ENCODE measurements around the gene ARID4A. TPM values are rescaled to one million over a fixed set of nuclear protein-coding genes. Genes with fewer than 3 reads are reported as not detected.
"Not testable (repeated sequence)": the region's sequence is repeated elsewhere in the genome, so short reads cannot be mapped to it uniquely, and the experiment has no call there.

ARID4A gene
- total RNA-seq, 5 donors from 2014 or later (not counting 1 experiment from before 2014, with no cell fraction given) = 51.2 to 70.1 (median 57.6) TPM

DNA sequence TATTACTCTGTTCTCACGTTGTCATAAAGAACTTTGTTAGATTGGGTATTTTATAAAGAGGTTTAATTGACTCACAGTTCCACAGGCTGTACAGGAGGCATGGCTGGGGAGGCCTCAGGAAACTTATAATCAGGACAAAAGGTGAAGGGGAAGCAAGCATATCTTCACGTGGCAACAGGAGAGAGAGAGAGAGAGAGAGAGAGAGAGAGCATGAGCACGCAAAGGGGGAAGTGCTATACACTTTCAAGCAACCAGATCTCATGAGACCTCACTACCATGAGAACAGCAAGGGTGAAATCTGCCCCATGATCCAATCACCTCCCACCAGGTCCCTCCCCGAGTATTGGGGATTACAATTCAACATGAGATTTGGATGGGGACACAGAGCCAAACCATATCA, 41.3 kb downstream of the ARID4A start:
- ATAC-seq (replicated peaks in 1 of 4) = not testable (repeated sequence)

DNA sequence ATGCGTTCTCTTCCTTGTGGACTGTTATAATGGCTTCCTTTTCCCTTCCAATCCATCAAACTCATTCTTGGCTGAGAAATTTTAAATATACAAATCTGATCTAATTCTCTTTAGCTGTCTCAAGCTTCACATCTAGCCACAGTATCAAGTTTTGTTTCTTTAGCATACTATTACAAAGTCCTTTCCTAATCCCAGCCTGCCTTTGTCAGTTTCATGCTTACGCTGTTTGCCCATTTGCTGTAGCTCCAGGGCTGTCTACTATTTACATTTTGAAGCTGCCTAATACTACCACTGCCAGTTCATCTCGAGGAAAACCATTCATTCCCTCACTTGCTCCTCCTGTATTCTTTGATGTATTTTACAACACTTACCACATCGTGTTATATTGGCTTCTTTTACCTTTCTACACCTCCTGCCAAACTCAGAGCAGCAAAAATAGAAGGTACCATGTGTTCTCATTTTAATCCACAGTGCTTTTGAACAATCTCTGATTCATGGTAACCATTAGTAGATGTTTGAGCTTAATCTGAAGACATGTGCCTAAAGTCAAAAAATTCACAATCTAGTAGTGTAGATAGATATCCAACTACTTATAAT, 42.9 kb downstream of the ARID4A start:
- no peak overlapping the region for H3K27ac ChIP-seq (ENCODE audit: low read length)
- no peaks in the 10 kb centered on the region for H3K27me3 Mint-ChIP-seq
- no peaks in the 10 kb centered on the region for H3K9me3 ChIP-seq
- 100% methylated on average over 2 of the region's 4 CpGs for WGBS (ENCODE audit: insufficient coverage)
- peaks cover 38% of the 10 kb centered on the region for H3K36me3 Mint-ChIP-seq
- H3K4me1 ChIP-seq (ENCODE audit: control insufficient read depth in 1 of 2, extremely low read depth in 1 of 2, insufficient read depth in 2 of 2, low read length in 2 of 2) = no peaks in the 10 kb centered on the region
- H3K27me3 ChIP-seq (replicated peaks in 1 of 2; ENCODE audit: control insufficient read depth in 2 of 2, extremely low read depth in 1 of 2, insufficient read depth in 2 of 2, low read length in 1 of 2) = no peaks in the 10 kb centered on the region
- H3K27ac Mint-ChIP-seq = no peak overlapping the region
- DNase-seq (no peak), ATAC-seq (replicated peaks in 1 of 4) (no peak)
- H3K9me3 Mint-ChIP-seq = no peaks in the 10 kb centered on the region
- ChIA-PET CTCF (interaction anchor here in 1 of 2 donors (0.6 kb wide), 2 partner anchors 48 to 87 kb away, joined by 3 to 4 read pairs; no protein-coding TSS in a partner anchor), POLR2A (interaction anchor here in 1 of 2 donors (0.6 kb wide), 1 partner anchor 55 kb away, joined by 3 read pairs; no protein-coding TSS in a partner anchor)
- peaks cover 0 to 48% of the 10 kb centered on the region in 2 donors for H3K36me3 ChIP-seq (ENCODE audit: control insufficient read depth in 2 of 2, extremely low read depth in 1 of 2, insufficient read depth in 1 of 2, low read length in 1 of 2)
- H3K4me3 ChIP-seq (ENCODE audit: control insufficient read depth in 1 of 2, extremely low read depth in 1 of 2, low read length in 1 of 2) = no peak overlapping the region
- H3K4me3 Mint-ChIP-seq = no peak overlapping the region
- H3K4me1 Mint-ChIP-seq = peaks cover 8 to 10% (median 10%) of the 10 kb centered on the region in 3 donors

More for the DNA sequence above, 41.3 kb downstream of the ARID4A start:
- H3K4me1 ChIP-seq (ENCODE audit: control insufficient read depth in 1 of 2, extremely low read depth in 1 of 2, insufficient read depth in 2 of 2, low read length in 2 of 2); H3K27me3 ChIP-seq (replicated peaks in 1 of 2; ENCODE audit: control insufficient read depth in 2 of 2, extremely low read depth in 1 of 2, insufficient read depth in 2 of 2, low read length in 1 of 2); H3K4me3 ChIP-seq (ENCODE audit: control insufficient read depth in 1 of 2, extremely low read depth in 1 of 2, low read length in 1 of 2); H3K9me3 Mint-ChIP-seq; H3K9me3 ChIP-seq; H3K4me3 Mint-ChIP-seq; DNase-seq; H3K27ac ChIP-seq (ENCODE audit: low read length); H3K27me3 Mint-ChIP-seq; H3K27ac Mint-ChIP-seq: not testable (repeated sequence)
- Mint-ChIP-seq H3K36me3 (peaks cover 43% of the 10 kb centered on the region), H3K4me1 (peaks cover 10 to 17% (median 12%) of the 10 kb centered on the region in 3 donors)
- ChIA-PET CTCF (interaction anchor here (0.5 to 0.7 kb wide), 2 partner anchors 34 to 189 kb away, joined by 3 to 7 read pairs; no protein-coding TSS in a partner anchor), POLR2A (interaction anchor here (0.5 to 1.1 kb wide), 3 partner anchors 13 to 157 kb away, joined by 4 to 7 read pairs (median 4); no protein-coding TSS in a partner anchor)
- H3K36me3 ChIP-seq (ENCODE audit: control insufficient read depth in 2 of 2, extremely low read depth in 1 of 2, insufficient read depth in 1 of 2, low read length in 1 of 2) = peaks cover 0 to 46% of the 10 kb centered on the region in 2 donors
- WGBS (ENCODE audit: insufficient coverage) = 80% methylated on average over 1 of the region's 4 CpGs

- H3K27me3 Mint-ChIP-seq; H3K4me3 ChIP-seq (ENCODE audit: control insufficient read depth in 1 of 2, extremely low read depth in 1 of 2, low read length in 1 of 2); ATAC-seq (replicated peaks in 1 of 4); H3K27me3 ChIP-seq (replicated peaks in 1 of 2; ENCODE audit: control insufficient read depth in 2 of 2, extremely low read depth in 1 of 2, insufficient read depth in 2 of 2, low read length in 1 of 2); H3K4me1 ChIP-seq (ENCODE audit: control insufficient read depth in 1 of 2, extremely low read depth in 1 of 2, insufficient read depth in 2 of 2, low read length in 2 of 2); H3K4me3 Mint-ChIP-seq; H3K9me3 Mint-ChIP-seq; H3K27ac Mint-ChIP-seq; H3K9me3 ChIP-seq; H3K27ac ChIP-seq (ENCODE audit: low read length); DNase-seq: not testable (repeated sequence)
- WGBS (ENCODE audit: insufficient coverage) = no CpG with 5 or more reads among the region's 3 CpGs
- CTCF ChIA-PET = interaction anchor here in 1 of 2 donors (1.0 to 1.5 kb wide), 2 partner anchors 12 to 53 kb away, joined by 4 to 5 read pairs; no protein-coding TSS in a partner anchor
- H3K36me3 ChIP-seq (ENCODE audit: control insufficient read depth in 2 of 2, extremely low read depth in 1 of 2, insufficient read depth in 1 of 2, low read length in 1 of 2) = peaks cover 3 to 51% of the 10 kb centered on the region in 2 donors
- peaks cover 6 to 10% (median 10%) of the 10 kb centered on the region in 3 donors for H3K4me1 Mint-ChIP-seq
- POLR2A ChIA-PET = interaction anchor here (0.5 to 0.9 kb wide), 2 partner anchors 14 to 84 kb away, joined by 4 to 5 read pairs; no protein-coding TSS in a partner anchor
- H3K36me3 Mint-ChIP-seq = peaks cover 45% of the 10 kb centered on the region
These were observed 45.2 kb downstream of the ARID4A start for GRCh38 chr14:58343535-58343934.

- peak overlapping the region; percentile 59 to 70 (median 61) for H3K4me3 Mint-ChIP-seq
- Histone ChIP-seq H3K27me3 (replicated peaks in 1 of 2; ENCODE audit: control insufficient read depth in 2 of 2, extremely low read depth in 1 of 2, insufficient read depth in 2 of 2, low read length in 1 of 2) (no peaks in the 10 kb centered on the region), H3K4me3 (ENCODE audit: control insufficient read depth in 1 of 2, extremely low read depth in 1 of 2, low read length in 1 of 2) (peak overlapping the region in 1 of 2 donors; percentile 2)
These were observed 55.4 kb downstream of the ARID4A start for GRCh38 chr14:58353516-58354299.

DNA sequence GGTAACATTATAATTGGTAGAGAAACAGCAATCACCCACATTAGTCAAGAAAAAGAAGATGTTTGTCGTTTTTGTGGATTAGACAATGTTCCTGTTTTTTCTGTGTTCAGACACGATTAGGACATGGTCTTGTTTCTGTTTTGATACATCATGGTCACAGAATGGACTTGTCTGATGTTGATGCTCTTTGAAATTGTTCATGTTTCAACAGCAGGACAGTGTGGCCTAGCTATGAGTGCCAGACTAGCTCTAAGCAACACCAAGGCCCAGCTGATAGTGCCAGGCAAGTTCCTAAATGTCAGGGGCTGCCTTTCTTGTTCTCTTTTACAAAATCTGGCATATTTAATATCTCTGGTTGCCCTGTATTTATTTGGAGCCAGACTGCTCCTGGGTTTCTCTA, 56.5 kb downstream of the ARID4A start:
- Mint-ChIP-seq H3K27ac (peak overlapping the region; percentile 47 to 87), H3K4me3 (no peak overlapping the region), H3K36me3 (peaks cover 53% of the 10 kb centered on the region), H3K27me3 (no peaks in the 10 kb centered on the region), H3K4me1 (peaks cover 32 to 40% (median 35%) of the 10 kb centered on the region in 3 donors), H3K9me3 (no peaks in the 10 kb centered on the region)
- DNase-seq (no peak), ATAC-seq (replicated peaks in 1 of 4) (no peak)
- Histone ChIP-seq H3K27ac (ENCODE audit: low read length) (no peak overlapping the region), H3K27me3 (replicated peaks in 1 of 2; ENCODE audit: control insufficient read depth in 2 of 2, extremely low read depth in 1 of 2, insufficient read depth in 2 of 2, low read length in 1 of 2) (no peaks in the 10 kb centered on the region), H3K9me3 (no peaks in the 10 kb centered on the region), H3K4me1 (ENCODE audit: control insufficient read depth in 1 of 2, extremely low read depth in 1 of 2, insufficient read depth in 2 of 2, low read length in 2 of 2) (no peaks in the 10 kb centered on the region), H3K4me3 (ENCODE audit: control insufficient read depth in 1 of 2, extremely low read depth in 1 of 2, low read length in 1 of 2) (no peak overlapping the region), H3K36me3 (ENCODE audit: control insufficient read depth in 2 of 2, extremely low read depth in 1 of 2, insufficient read depth in 1 of 2, low read length in 1 of 2) (peaks cover 8 to 63% of the 10 kb centered on the region in 2 donors)
- CTCF ChIA-PET = no interaction called here
- POLR2A ChIA-PET = interaction anchor here in 1 of 2 donors (0.7 kb wide), 1 partner anchor 79 kb away, joined by 4 read pairs; no protein-coding TSS in a partner anchor
- no CpG with 5 or more reads among the region's 2 CpGs for WGBS (ENCODE audit: insufficient coverage)

More at GRCh38 chr14:58353516-58354299, 55.4 kb downstream of the ARID4A start:
- Mint-ChIP-seq H3K27me3 (no peaks in the 10 kb centered on the region), H3K36me3 (peaks cover 53% of the 10 kb centered on the region), H3K27ac (peak overlapping the region; percentile 53 to 87), H3K9me3 (no peaks in the 10 kb centered on the region), H3K4me1 (peaks cover 32 to 40% (median 35%) of the 10 kb centered on the region in 3 donors)
- peak in 1 of 35 experiments; percentile 31 for DNase-seq
- Histone ChIP-seq H3K4me1 (ENCODE audit: control insufficient read depth in 1 of 2, extremely low read depth in 1 of 2, insufficient read depth in 2 of 2, low read length in 2 of 2) (no peaks in the 10 kb centered on the region), H3K27ac (ENCODE audit: low read length) (peak overlapping the region; percentile 46), H3K9me3 (no peaks in the 10 kb centered on the region), H3K36me3 (ENCODE audit: control insufficient read depth in 2 of 2, extremely low read depth in 1 of 2, insufficient read depth in 1 of 2, low read length in 1 of 2) (peaks cover 8 to 64% of the 10 kb centered on the region in 2 donors)
- ATAC-seq (replicated peaks in 1 of 4) = peak in 1 of 4 experiments; percentile 36
- WGBS (ENCODE audit: insufficient coverage) = 100% methylated on average over 1 of the region's 4 CpGs
- POLR2A ChIA-PET = interaction anchor here in 1 of 2 donors (0.7 kb wide), 1 partner anchor 78 kb away, joined by 4 read pairs; no protein-coding TSS in a partner anchor
- CTCF ChIA-PET = no interaction called here

- no peaks in the 10 kb centered on the region for H3K4me1 ChIP-seq (ENCODE audit: control insufficient read depth in 1 of 2, extremely low read depth in 1 of 2, insufficient read depth in 2 of 2, low read length in 2 of 2)
- Mint-ChIP-seq H3K36me3 (peaks cover 52% of the 10 kb centered on the region), H3K27me3 (no peaks in the 10 kb centered on the region), H3K4me1 (peaks cover 32 to 35% (median 35%) of the 10 kb centered on the region in 3 donors), H3K9me3 (no peaks in the 10 kb centered on the region), H3K27ac (no peak overlapping the region), H3K4me3 (no peak overlapping the region)
- CTCF ChIA-PET = interaction anchor here (0.6 to 0.7 kb wide), 2 partner anchors 719 to 888 kb away, joined by 3 to 5 read pairs; no protein-coding TSS in a partner anchor
- H3K27me3 ChIP-seq (replicated peaks in 1 of 2; ENCODE audit: control insufficient read depth in 2 of 2, extremely low read depth in 1 of 2, insufficient read depth in 2 of 2, low read length in 1 of 2) = no peaks in the 10 kb centered on the region
- peaks cover 7 to 71% of the 10 kb centered on the region in 2 donors for H3K36me3 ChIP-seq (ENCODE audit: control insufficient read depth in 2 of 2, extremely low read depth in 1 of 2, insufficient read depth in 1 of 2, low read length in 1 of 2)
- WGBS (ENCODE audit: insufficient coverage) = no CpG with 5 or more reads among the region's 1 CpG
- H3K9me3 ChIP-seq = no peaks in the 10 kb centered on the region
- no peak overlapping the region for H3K27ac ChIP-seq (ENCODE audit: low read length)
- no peak for ATAC-seq (replicated peaks in 1 of 4)
- H3K4me3 ChIP-seq (ENCODE audit: control insufficient read depth in 1 of 2, extremely low read depth in 1 of 2, low read length in 1 of 2) = no peak overlapping the region
- no peak for DNase-seq
- POLR2A ChIA-PET = interaction anchor here (0.6 to 1.1 kb wide), 2 partner anchors 24 to 57 kb away, joined by 4 to 5 read pairs; no protein-coding TSS in a partner anchor
These were observed 57.9 kb downstream of the ARID4A start for GRCh38 chr14:58356268-58356667.
